Osteocyte (in vitro differentiated cells): ENCODE results near the gene CRYGS. TPM values are rescaled to one million over a fixed set of nuclear protein-coding genes. Genes with fewer than 3 reads are reported as not detected.

Experiments used
- DNase-seq: peaks from one replicate; pipeline ENCODE4 v3.0.0; 2021; ENCODE audit warnings: mixed read lengths; ENCODE audit not compliant: unreplicated experiment; ENCODE audit errors: extremely low spot score
- H3K27ac Mint-ChIP-seq: one replicate; pipeline ENCODE4 v1.8.0; 2021; ENCODE audit warnings: mild to moderate bottlenecking, mixed read lengths; ENCODE audit not compliant: unreplicated experiment
- H3K27me3 Mint-ChIP-seq: one replicate; pipeline ENCODE4 v1.8.0; 2021; ENCODE audit warnings: mixed read lengths; ENCODE audit not compliant: unreplicated experiment
- H3K36me3 Mint-ChIP-seq: one replicate; pipeline ENCODE4 v1.8.0; 2021; ENCODE audit warnings: mixed read lengths; ENCODE audit not compliant: unreplicated experiment
- H3K4me1 Mint-ChIP-seq: one replicate; pipeline ENCODE4 v1.8.0; 2021; ENCODE audit warnings: mixed read lengths; ENCODE audit not compliant: unreplicated experiment
- H3K4me3 Mint-ChIP-seq: one replicate; pipeline ENCODE4 v1.8.0; 2021; ENCODE audit warnings: mild to moderate bottlenecking, moderate library complexity, mixed read lengths; ENCODE audit not compliant: unreplicated experiment
- H3K9me3 Mint-ChIP-seq: one replicate; pipeline ENCODE4 v1.8.0; 2021; ENCODE audit warnings: mixed read lengths; ENCODE audit not compliant: unreplicated experiment
- CTCF ChIP-seq: fragments of 200-600 bp; sonication (generic); IDR thresholded peaks from 2 replicates; pipeline ENCODE4 v1.5.0; 2021; ENCODE audit warnings: antibody characterized with exemption, mild to moderate bottlenecking, moderate library complexity
- total RNA-seq: library from RNA; stranded (reverse); gene quantifications from 2 replicates; pipeline ENCODE4 v1.2.1, GENCODE V29; 2021

The CRYGS gene
- total RNA-seq, 1 donor from 2014 or later, result 3.9 TPM

GRCh38 chr3:186489507-186489906 lies 54.7 kb downstream of the CRYGS start:
- Mint-ChIP-seq H3K4me3 (no peak overlapping the region), H3K36me3 (no peaks in the 10 kb centered on the region), H3K27ac (no peak overlapping the region), H3K4me1 (peaks cover 6% of the 10 kb centered on the region), H3K27me3 (peaks cover 58% of the 10 kb centered on the region), H3K9me3 (no peaks in the 10 kb centered on the region)
- TF ChIP-seq CTCF, result no peak
- DNase-seq, result no peak

Other genes with a start within 250 kb of the CRYGS start
- gene DGKG, start 182.1 kb downstream of the CRYGS start, total RNA-seq, result 0.18 TPM in 1 of 2 replicates, not detected in the other
- 15.6 and 16.4 TPM in 2 replicates for gene TBCCD1, start 23.0 kb upstream of the CRYGS start, total RNA-seq
- gene DNAJB11, start 26.3 kb upstream of the CRYGS start, total RNA-seq, result 73.0 and 75.8 TPM in 2 replicates
- gene AHSG, start 68.7 kb upstream of the CRYGS start, total RNA-seq, result not detected in 2 replicates
- not detected in 2 replicates for gene FETUB, start 96.0 kb upstream of the CRYGS start, total RNA-seq
- gene HRG, start 121.6 kb upstream of the CRYGS start, total RNA-seq, result not detected in 2 replicates
- not detected in 2 replicates for gene KNG1, start 173.0 kb upstream of the CRYGS start, total RNA-seq
- 356 and 408 TPM in 2 replicates for gene EIF4A2, start 239.2 kb upstream of the CRYGS start, total RNA-seq